T-helper 1 cell treated with Interleukin-12 subunit alpha and Interleukin-12 subunit beta and Interleukin-4 antibody, amounts not matched to agents 30 ng/mL and 1 ng/mL, for 36 hours (primary cell): ENCODE measurements around the gene LAMB1. TPM values are rescaled to one million over a fixed set of nuclear protein-coding genes. Genes with fewer than 3 reads are reported as not detected.

Source experiments
- intact Hi-C: fragments of 100-400 bp; cut with micrococcal nuclease; formaldehyde crosslinking; loops from one replicate; pipeline ENCODE4 v1.15.1; 2024
- total RNA-seq: library from RNA; stranded (reverse); gene quantifications from 2 replicates; pipeline ENCODE4 v1.2.3, GENCODE V29; 2022

The LAMB1 gene
- total RNA-seq, 1 donor from 2014 or later: not detected

- intact Hi-C loops: no loop called here
These were observed 3.0 kb downstream of the LAMB1 start for GRCh38 chr7:107999779-108000560.

GRCh38 chr7:107998660-107999480, 4.1 kb downstream of the LAMB1 start:
- intact Hi-C loops: no loop called here

- intact Hi-C loops: no loop called here
These were observed 4.8 kb downstream of the LAMB1 start for GRCh38 chr7:107998150-107998549.

- intact Hi-C loops: no loop called here
These were observed 6.7 kb downstream of the LAMB1 start for GRCh38 chr7:107996072-107996882.

- intact Hi-C loops: no loop called here
These were observed 7.5 kb downstream of the LAMB1 start for GRCh38 chr7:107995184-107996071.

GRCh38 chr7:107994421-107995030, 8.4 kb downstream of the LAMB1 start:
- intact Hi-C loops: no loop called here

GRCh38 chr7:107993891-107994291, 9.1 kb downstream of the LAMB1 start:
- intact Hi-C loops: no loop called here

GRCh38 chr7:107989618-107990373, 13.2 kb downstream of the LAMB1 start:
- intact Hi-C loops: no loop called here

GRCh38 chr7:107982918-107983389, 20.0 kb downstream of the LAMB1 start:
- intact Hi-C loops: no loop called here

GRCh38 chr7:107982042-107982840, 20.7 kb downstream of the LAMB1 start:
- intact Hi-C loops: no loop called here

GRCh38 chr7:107981466-107981865, 21.5 kb downstream of the LAMB1 start:
- intact Hi-C loops: no loop called here

GRCh38 chr7:107980671-107981190, 22.2 kb downstream of the LAMB1 start:
- intact Hi-C loops: no loop called here

GRCh38 chr7:107980171-107980570, 22.8 kb downstream of the LAMB1 start:
- intact Hi-C loops: no loop called here

GRCh38 chr7:107978815-107979408, 24.0 kb downstream of the LAMB1 start:
- intact Hi-C loops: no loop called here

GRCh38 chr7:107977048-107977447, 25.9 kb downstream of the LAMB1 start:
- intact Hi-C loops: no loop called here

- intact Hi-C loops: no loop called here
These were observed 26.3 kb downstream of the LAMB1 start for GRCh38 chr7:107976620-107977019.

- intact Hi-C loops: no loop called here
These were observed 27.5 kb downstream of the LAMB1 start for GRCh38 chr7:107975394-107976013.
